Hepatocyte (in vitro differentiated cells): ENCODE data around the gene GPR37L1. TPM values are rescaled to one million over a fixed set of nuclear protein-coding genes. Genes with fewer than 3 reads are reported as not detected.

Experiments used
- DNase-seq: peaks from one replicate; pipeline ENCODE4 v3.0.0-alpha.2; 2016; ENCODE audit warnings: low spot score
- H2AFZ ChIP-seq: fragments of 200-600 bp; sonication (generic); 2 replicates; pipeline ENCODE4 v1.6.0; 2016; ENCODE audit warnings: antibody characterized with exemption, mild to moderate bottlenecking
- H3K27ac ChIP-seq: fragments of 200-600 bp; sonication (generic); 2 replicates; pipeline ENCODE4 v1.5.1; 2016; ENCODE audit warnings: mild to moderate bottlenecking
- H3K27me3 ChIP-seq: fragments of 200-600 bp; sonication (generic); 2 replicates; pipeline ENCODE4 v1.6.1; 2016
- H3K36me3 ChIP-seq: fragments of 200-600 bp; sonication (generic); replicated peaks from 2 replicates; pipeline ENCODE4 v1.5.1; 2016; ENCODE audit warnings: low read depth; ENCODE audit not compliant: insufficient read depth
- H3K4me1 ChIP-seq: fragments of 200-600 bp; sonication (generic); 2 replicates; pipeline ENCODE4 v1.5.1; 2016; ENCODE audit warnings: mild to moderate bottlenecking, moderate library complexity; ENCODE audit not compliant: insufficient read depth
- H3K4me2 ChIP-seq: fragments of 200-600 bp; sonication (generic); 2 replicates; pipeline ENCODE4 v1.6.0; 2016
- H3K4me3 ChIP-seq: fragments of 200-600 bp; sonication (generic); 2 replicates; pipeline ENCODE4 v1.5.1; 2016; ENCODE audit warnings: mild to moderate bottlenecking
- H3K79me2 ChIP-seq: fragments of 200-600 bp; sonication (generic); 2 replicates; pipeline ENCODE4 v1.6.0; 2017; ENCODE audit warnings: mild to moderate bottlenecking
- H3K9me2 ChIP-seq: fragments of 200-600 bp; sonication (generic); replicated peaks from 2 replicates; pipeline ENCODE4 v1.6.0; 2017; ENCODE audit warnings: mild to moderate bottlenecking; ENCODE audit not compliant: insufficient read depth
- H3K9me3 ChIP-seq: fragments of 200-600 bp; sonication (generic); 2 replicates; pipeline ENCODE4 v1.5.1; 2016; ENCODE audit warnings: low read depth, mild to moderate bottlenecking
- H4K20me1 ChIP-seq: fragments of 200-600 bp; sonication (generic); 2 replicates; pipeline ENCODE4 v1.6.0; 2016; ENCODE audit warnings: mild to moderate bottlenecking; ENCODE audit not compliant: insufficient read depth, poor library complexity, severe bottlenecking
- EZH2 ChIP-seq: fragments of 200-600 bp; sonication (generic); IDR thresholded peaks from 2 replicates; pipeline ENCODE4 v1.6.1; 2016; ENCODE audit warnings: antibody characterized with exemption, mild to moderate bottlenecking, borderline replicate concordance
- EZH2phosphoT487 ChIP-seq: fragments of 200-600 bp; sonication (generic); IDR thresholded peaks from one replicate; pipeline ENCODE4 v1.6.1; 2018; ENCODE audit warnings: antibody characterized with exemption, mild to moderate bottlenecking, low read depth, moderate library complexity; ENCODE audit not compliant: unreplicated experiment, severe bottlenecking
- WGBS: methylation state at CpG from one replicate; pipeline ENCODE4 v1.1.6; 2016; ENCODE audit warnings: low lambda C conversion rate; ENCODE audit errors: missing lambda C conversion rate; 5-methylcytosine and 5-hydroxymethylcytosine counted together
- polyA plus RNA-seq: library from polyadenylated mRNA; unstranded; fragments of >200 nt; fragmentation: Nextera tagmentation; extraction: Ambion mirVana; gene quantifications from 2 replicates; pipeline ENCODE4 v1.2.1, GENCODE V29; 2016
- total RNA-seq: library from RNA; depleted of rRNA; stranded (reverse); fragments of >200 nt; gene quantifications from 2 replicates; pipeline ENCODE4 v1.2.3, GENCODE V29; 2014
- TF ChIP-seq, protein P1 (sequence below): fragments of 200-600 bp; sonication (generic); IDR thresholded peaks from 2 replicates; pipeline ENCODE4 v1.5.1; 2016; ENCODE audit warnings: antibody characterized with exemption, mild to moderate bottlenecking; ENCODE audit not compliant: poor library complexity

GPR37L1 gene
- total and polyA plus RNA-seq, 2 experiments from 2014 or later, result 0.39 TPM; not detected in 1

DNA sequence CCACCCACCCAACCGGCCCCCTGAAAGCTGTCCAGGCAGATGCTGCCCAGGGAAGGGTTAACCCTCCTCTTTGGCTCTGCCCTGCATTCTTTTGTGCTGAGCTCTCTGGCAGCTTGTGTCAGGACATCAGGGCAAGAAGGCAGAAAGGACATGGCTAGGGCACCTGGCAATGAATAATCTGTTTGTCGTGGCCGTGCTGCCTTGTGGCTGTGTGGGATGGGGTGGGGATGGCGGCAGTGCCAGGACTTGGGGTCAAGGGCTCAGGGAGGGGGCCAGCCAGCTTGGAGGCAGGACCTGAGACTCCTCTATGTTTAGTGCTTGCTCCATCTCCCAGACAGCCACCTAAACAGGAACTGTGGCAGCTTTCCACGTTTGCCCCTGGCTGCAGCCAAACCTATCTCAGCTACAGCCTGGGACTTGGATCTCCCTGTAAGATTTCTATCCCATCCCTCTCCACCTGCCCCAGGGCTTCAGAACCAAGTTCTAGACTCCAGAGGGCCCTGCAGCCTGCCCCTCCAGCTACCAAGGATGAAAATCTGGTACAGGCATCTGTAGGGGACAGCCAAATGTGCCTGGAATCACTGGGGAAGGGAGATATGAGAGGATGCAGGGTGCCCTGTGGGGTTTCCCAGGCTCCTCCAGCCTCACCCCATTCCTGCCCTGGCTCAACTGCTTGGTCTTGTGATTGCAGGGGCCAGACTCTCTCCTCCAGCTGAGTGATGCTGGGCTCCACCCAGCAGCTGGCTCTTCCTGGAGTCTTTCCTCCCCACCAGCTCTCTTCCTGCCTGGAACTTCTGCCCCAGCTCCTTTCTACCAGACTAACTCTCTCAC is 9.6 kb upstream of the GPR37L1 start:
- TF ChIP-seq, protein P1, sequence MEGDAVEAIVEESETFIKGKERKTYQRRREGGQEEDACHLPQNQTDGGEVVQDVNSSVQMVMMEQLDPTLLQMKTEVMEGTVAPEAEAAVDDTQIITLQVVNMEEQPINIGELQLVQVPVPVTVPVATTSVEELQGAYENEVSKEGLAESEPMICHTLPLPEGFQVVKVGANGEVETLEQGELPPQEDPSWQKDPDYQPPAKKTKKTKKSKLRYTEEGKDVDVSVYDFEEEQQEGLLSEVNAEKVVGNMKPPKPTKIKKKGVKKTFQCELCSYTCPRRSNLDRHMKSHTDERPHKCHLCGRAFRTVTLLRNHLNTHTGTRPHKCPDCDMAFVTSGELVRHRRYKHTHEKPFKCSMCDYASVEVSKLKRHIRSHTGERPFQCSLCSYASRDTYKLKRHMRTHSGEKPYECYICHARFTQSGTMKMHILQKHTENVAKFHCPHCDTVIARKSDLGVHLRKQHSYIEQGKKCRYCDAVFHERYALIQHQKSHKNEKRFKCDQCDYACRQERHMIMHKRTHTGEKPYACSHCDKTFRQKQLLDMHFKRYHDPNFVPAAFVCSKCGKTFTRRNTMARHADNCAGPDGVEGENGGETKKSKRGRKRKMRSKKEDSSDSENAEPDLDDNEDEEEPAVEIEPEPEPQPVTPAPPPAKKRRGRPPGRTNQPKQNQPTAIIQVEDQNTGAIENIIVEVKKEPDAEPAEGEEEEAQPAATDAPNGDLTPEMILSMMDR, result no peak
- TF ChIP-seq EZH2, result no peak
- no peak for TF ChIP-seq EZH2phosphoT487
- WGBS, result 27% methylated on average over 5 of the region's 5 CpGs
- Histone ChIP-seq H3K9me3 (no peaks in the 10 kb centered on the region), H3K27ac (peak overlapping the region; percentile 93), H3K9me2 (no peaks in the 10 kb centered on the region), H3K36me3 (no peaks in the 10 kb centered on the region), H2AFZ (no peak overlapping the region), H3K4me2 (peak overlapping the region; percentile 0), H3K4me3 (no peak overlapping the region), H4K20me1 (no peaks in the 10 kb centered on the region), H3K79me2 (peaks cover 4% of the 10 kb centered on the region), H3K27me3 (no peaks in the 10 kb centered on the region), H3K4me1 (peaks cover 32% of the 10 kb centered on the region)
- DNase-seq, result peak; percentile 67

- Histone ChIP-seq H3K4me2 (peak overlapping the region; percentile 31), H3K9me2 (no peaks in the 10 kb centered on the region), H3K36me3 (no peaks in the 10 kb centered on the region), H3K27ac (peak overlapping the region; percentile 93), H3K27me3 (no peaks in the 10 kb centered on the region), H4K20me1 (no peaks in the 10 kb centered on the region), H3K4me1 (peaks cover 32% of the 10 kb centered on the region), H3K79me2 (peaks cover 4% of the 10 kb centered on the region), H2AFZ (no peak overlapping the region), H3K9me3 (no peaks in the 10 kb centered on the region), H3K4me3 (no peak overlapping the region)
- 29% methylated on average over 2 of the region's 2 CpGs for WGBS
- TF ChIP-seq EZH2phosphoT487 (no peak), EZH2 (no peak)
- peak; percentile 57 for DNase-seq
Measured at GRCh38 chr1:202113690-202114300, 8.9 kb upstream of the GPR37L1 start.

DNA sequence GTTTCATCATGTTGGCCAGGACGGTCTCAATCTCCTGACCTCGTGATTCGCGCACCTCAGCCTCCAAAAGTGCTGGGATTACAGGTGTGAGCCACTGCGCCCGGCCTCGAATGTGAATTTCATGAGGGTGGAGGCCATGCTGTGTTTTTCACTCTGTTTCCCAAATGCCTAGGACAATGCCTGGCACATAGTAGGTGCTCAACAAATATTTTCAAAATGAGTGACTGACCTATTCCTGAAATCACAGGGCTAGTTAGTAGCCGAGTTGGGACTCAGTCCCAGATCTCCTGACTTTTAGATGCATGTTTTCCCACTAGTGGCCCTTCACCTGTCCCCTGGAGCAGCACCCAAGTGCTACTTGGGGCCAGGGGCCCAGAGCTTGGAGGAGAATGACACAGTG is 6.4 kb upstream of the GPR37L1 start:
- no peaks in the 10 kb centered on the region for H3K27me3 ChIP-seq
- H3K9me2 ChIP-seq, result no peaks in the 10 kb centered on the region
- no peak for DNase-seq
- no peaks in the 10 kb centered on the region for H3K36me3 ChIP-seq
- peaks cover 4% of the 10 kb centered on the region for H3K79me2 ChIP-seq
- no peak overlapping the region for H3K4me3 ChIP-seq
- no peak overlapping the region for H2AFZ ChIP-seq
- no peak overlapping the region for H3K27ac ChIP-seq
- 96% methylated on average over 8 of the region's 8 CpGs for WGBS
- H3K4me2 ChIP-seq, result no peak overlapping the region
- TF ChIP-seq EZH2 (no peak), EZH2phosphoT487 (no peak)
- H3K9me3 ChIP-seq, result no peaks in the 10 kb centered on the region
- no peaks in the 10 kb centered on the region for H4K20me1 ChIP-seq
- H3K4me1 ChIP-seq, result peaks cover 32% of the 10 kb centered on the region

DNA sequence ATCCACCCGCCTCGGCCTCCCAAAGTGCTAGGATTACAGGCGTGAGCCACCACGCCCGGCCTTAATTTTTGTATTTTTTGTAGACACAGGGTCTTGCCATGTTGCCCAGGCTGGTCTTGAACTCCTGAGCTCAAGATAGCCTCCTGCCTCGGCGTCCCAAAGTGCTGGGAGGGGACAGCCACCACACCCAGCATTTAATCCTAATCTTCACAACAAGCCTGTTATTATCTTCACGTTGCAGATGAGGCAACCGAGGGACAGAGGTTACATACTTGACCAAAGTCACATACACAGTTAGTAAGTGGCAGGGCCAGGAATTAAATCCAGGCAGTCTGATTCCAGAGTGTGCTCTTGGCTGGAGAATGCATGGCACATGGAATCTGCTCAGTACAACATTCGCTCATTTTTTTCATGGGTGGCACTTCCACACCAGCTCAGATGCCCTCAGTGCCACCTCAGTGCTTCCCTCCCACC is 4.8 kb upstream of the GPR37L1 start:
- no peak for TF ChIP-seq EZH2phosphoT487
- TF ChIP-seq, protein P1, result no peak
- no peak for TF ChIP-seq EZH2
- H3K9me2 ChIP-seq, result no peaks in the 10 kb centered on the region
- peak overlapping the region; percentile 90 for H3K27ac ChIP-seq
- H4K20me1 ChIP-seq, result no peaks in the 10 kb centered on the region
- H3K4me2 ChIP-seq, result no peak overlapping the region
- H3K27me3 ChIP-seq, result no peaks in the 10 kb centered on the region
- no peak overlapping the region for H3K4me3 ChIP-seq
- no peaks in the 10 kb centered on the region for H3K36me3 ChIP-seq
- WGBS, result 84% methylated on average over 10 of the region's 10 CpGs
- H3K4me1 ChIP-seq, result peaks cover 30% of the 10 kb centered on the region
- no peak overlapping the region for H2AFZ ChIP-seq
- DNase-seq, result no peak
- H3K9me3 ChIP-seq, result no peaks in the 10 kb centered on the region
- H3K79me2 ChIP-seq, result peaks cover 4% of the 10 kb centered on the region
